Skin of body (tissue), 2 donors: ENCODE results near the gene CERCAM. TPM values are rescaled to one million over a fixed set of nuclear protein-coding genes. Genes with fewer than 3 reads are reported as not detected.

Experiments
- DNase-seq: peaks from one replicate; lab custom pipeline; 2025; lab: John Stamatoyannopoulos, UW
- total RNA-seq: library from RNA; depleted of rRNA; stranded (reverse); fragments of >200 nt; gene quantifications from one replicate; pipeline ENCODE4 v1.2.3, GENCODE V29; 2014

The CERCAM gene
- total RNA-seq, 1 donor from 2014 or later: 54.4 TPM

- DNase-seq: peak; percentile 97
These were observed 35.4 kb downstream of the CERCAM start, which contains the start of gene ODF2 for GRCh38 chr9:128455849-128456612. TSS of gene ODF2 (plus strand) at chr9:128456006. CDS start at chr9:128456092, 86 bp downstream.

GRCh38 chr9:128456613-128457061 lies 36.0 kb downstream of the CERCAM start:
- DNase-seq: no peak

- no peak for DNase-seq
These were observed 36.5 kb downstream of the CERCAM start for GRCh38 chr9:128457207-128457606.

- no peak for DNase-seq
These were observed 38.4 kb downstream of the CERCAM start for GRCh38 chr9:128459011-128459410.

- no peak for DNase-seq
These were observed 48.4 kb downstream of the CERCAM start for GRCh38 chr9:128469070-128469469.

GRCh38 chr9:128470560-128470959 lies 49.9 kb downstream of the CERCAM start:
- DNase-seq: no peak

GRCh38 chr9:128473104-128473503 lies 52.4 kb downstream of the CERCAM start:
- no peak for DNase-seq

- no peak for DNase-seq
These were observed 55.2 kb downstream of the CERCAM start for GRCh38 chr9:128475867-128476266.

GRCh38 chr9:128479262-128479661 lies 58.6 kb downstream of the CERCAM start:
- DNase-seq: no peak

GRCh38 chr9:128481561-128481960 lies 60.9 kb downstream of the CERCAM start:
- no peak for DNase-seq

GRCh38 chr9:128482186-128482585 lies 61.5 kb downstream of the CERCAM start:
- DNase-seq: no peak

GRCh38 chr9:128484686-128485413 lies 64.2 kb downstream of the CERCAM start:
- DNase-seq: no peak

GRCh38 chr9:128485414-128485855 lies 64.8 kb downstream of the CERCAM start:
- DNase-seq: no peak

GRCh38 chr9:128486201-128486600 lies 65.5 kb downstream of the CERCAM start:
- no peak for DNase-seq

Other genes with a start within 250 kb of the CERCAM start
- 24.4 TPM for gene CIZ1, start 229.3 kb upstream of the CERCAM start, total RNA-seq
- gene DNM1, start 217.5 kb upstream of the CERCAM start, total RNA-seq: 58.4 TPM
- 131 TPM for gene GOLGA2, start 144.8 kb upstream of the CERCAM start, total RNA-seq
- gene SWI5, start 144.6 kb upstream of the CERCAM start, total RNA-seq: 13.9 TPM
- 12.8 TPM for gene TRUB2, start 98.4 kb upstream of the CERCAM start, total RNA-seq
- gene COQ4, start 98.0 kb upstream of the CERCAM start, total RNA-seq: 18.2 TPM
- gene SLC27A4, start 80.3 kb upstream of the CERCAM start, total RNA-seq: 17.7 TPM
- gene URM1, start 49.5 kb upstream of the CERCAM start, total RNA-seq: 18.9 TPM
- 23.0 TPM for gene ODF2, start 35.1 kb downstream of the CERCAM start, total RNA-seq
- gene GLE1, start 83.9 kb downstream of the CERCAM start, total RNA-seq: 15.7 TPM
- 269 TPM for gene SPTAN1, start 131.7 kb downstream of the CERCAM start, total RNA-seq
- gene DYNC2I2, start 236.0 kb downstream of the CERCAM start, total RNA-seq: 21.1 TPM